ENCODE results near the gene JDP2.

GRCh38 chr14:75379246-75379929 lies 48.4 kb upstream of the JDP2 start:
- TF ChIP-seq, protein P1, sequence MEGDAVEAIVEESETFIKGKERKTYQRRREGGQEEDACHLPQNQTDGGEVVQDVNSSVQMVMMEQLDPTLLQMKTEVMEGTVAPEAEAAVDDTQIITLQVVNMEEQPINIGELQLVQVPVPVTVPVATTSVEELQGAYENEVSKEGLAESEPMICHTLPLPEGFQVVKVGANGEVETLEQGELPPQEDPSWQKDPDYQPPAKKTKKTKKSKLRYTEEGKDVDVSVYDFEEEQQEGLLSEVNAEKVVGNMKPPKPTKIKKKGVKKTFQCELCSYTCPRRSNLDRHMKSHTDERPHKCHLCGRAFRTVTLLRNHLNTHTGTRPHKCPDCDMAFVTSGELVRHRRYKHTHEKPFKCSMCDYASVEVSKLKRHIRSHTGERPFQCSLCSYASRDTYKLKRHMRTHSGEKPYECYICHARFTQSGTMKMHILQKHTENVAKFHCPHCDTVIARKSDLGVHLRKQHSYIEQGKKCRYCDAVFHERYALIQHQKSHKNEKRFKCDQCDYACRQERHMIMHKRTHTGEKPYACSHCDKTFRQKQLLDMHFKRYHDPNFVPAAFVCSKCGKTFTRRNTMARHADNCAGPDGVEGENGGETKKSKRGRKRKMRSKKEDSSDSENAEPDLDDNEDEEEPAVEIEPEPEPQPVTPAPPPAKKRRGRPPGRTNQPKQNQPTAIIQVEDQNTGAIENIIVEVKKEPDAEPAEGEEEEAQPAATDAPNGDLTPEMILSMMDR (IDR thresholded peaks at IDR 0.05) = no peak
- no peak for TF ChIP-seq POLR2A (IDR thresholded peaks at IDR 0.05)
